Measurements from ENCODE around the gene LRRC2.

Gene LRRC2

GRCh38 chr3:46469680-46470357 lies 96.3 kb downstream of the LRRC2 start:
- Histone ChIP-seq H3K9ac (ENCODE audit: low read length) (no peak overlapping the region), H2AFZ (ENCODE audit: low read depth, low read length) (no peak overlapping the region), H3K4me3 (ENCODE audit: low read length) (no peak overlapping the region), H3K4me2 (ENCODE audit: low read length) (no peak overlapping the region), H3K9me3 (ENCODE audit: insufficient read depth, low read length) (no peaks in the 10 kb centered on the region), H3K79me2 (ENCODE audit: low read length) (no peaks in the 10 kb centered on the region), H3K27ac (ENCODE audit: low read length) (no peak overlapping the region), H3K27me3 (ENCODE audit: low read depth, low read length) (peaks cover 43% of the 10 kb centered on the region), H3K4me1 (ENCODE audit: low read length) (no peaks in the 10 kb centered on the region), H4K20me1 (ENCODE audit: insufficient read depth, low read length) (no peaks in the 10 kb centered on the region), H3K36me3 (replicated peaks; ENCODE audit: low read depth, low read length) (no peaks in the 10 kb centered on the region)
- TF ChIP-seq CTCF (IDR thresholded peaks at IDR 0.05; ENCODE audit: low read depth, low read length) (no peak), EZH2phosphoT487 (IDR thresholded peaks at IDR 0.05; ENCODE audit: low read depth) (no peak)

GRCh38 chr3:46468753-46469600 lies 97.1 kb downstream of the LRRC2 start:
- no peaks in the 10 kb centered on the region for H3K4me1 ChIP-seq (ENCODE audit: low read length)
- H3K4me2 ChIP-seq (ENCODE audit: low read length) = no peak overlapping the region
- H4K20me1 ChIP-seq (ENCODE audit: insufficient read depth, low read length) = no peaks in the 10 kb centered on the region
- TF ChIP-seq EZH2phosphoT487 (IDR thresholded peaks at IDR 0.05; ENCODE audit: low read depth) = no peak
- no peak for TF ChIP-seq CTCF (IDR thresholded peaks at IDR 0.05; ENCODE audit: low read depth, low read length)
- H3K4me3 ChIP-seq (ENCODE audit: low read length) = no peak overlapping the region
- no peaks in the 10 kb centered on the region for H3K36me3 ChIP-seq (replicated peaks; ENCODE audit: low read depth, low read length)
- no peaks in the 10 kb centered on the region for H3K79me2 ChIP-seq (ENCODE audit: low read length)
- H3K9me3 ChIP-seq (ENCODE audit: insufficient read depth, low read length) = no peaks in the 10 kb centered on the region
- H3K27ac ChIP-seq (ENCODE audit: low read length) = no peak overlapping the region
- H2AFZ ChIP-seq (ENCODE audit: low read depth, low read length) = no peak overlapping the region
- no peak overlapping the region for H3K9ac ChIP-seq (ENCODE audit: low read length)
- peaks cover 35% of the 10 kb centered on the region for H3K27me3 ChIP-seq (ENCODE audit: low read depth, low read length)

GRCh38 chr3:46467562-46467961 lies 98.5 kb downstream of the LRRC2 start:
- H3K4me2 ChIP-seq (ENCODE audit: low read length) = no peak overlapping the region
- no peak for TF ChIP-seq CTCF (IDR thresholded peaks at IDR 0.05; ENCODE audit: low read depth, low read length)
- no peak for TF ChIP-seq EZH2phosphoT487 (IDR thresholded peaks at IDR 0.05; ENCODE audit: low read depth)
- H3K36me3 ChIP-seq (replicated peaks; ENCODE audit: low read depth, low read length) = no peaks in the 10 kb centered on the region
- peaks cover 28% of the 10 kb centered on the region for H3K27me3 ChIP-seq (ENCODE audit: low read depth, low read length)
- no peaks in the 10 kb centered on the region for H3K4me1 ChIP-seq (ENCODE audit: low read length)
- H3K4me3 ChIP-seq (ENCODE audit: low read length) = no peak overlapping the region
- no peaks in the 10 kb centered on the region for H3K79me2 ChIP-seq (ENCODE audit: low read length)
- H3K9me3 ChIP-seq (ENCODE audit: insufficient read depth, low read length) = no peaks in the 10 kb centered on the region
- no peak overlapping the region for H3K9ac ChIP-seq (ENCODE audit: low read length)
- no peak overlapping the region for H3K27ac ChIP-seq (ENCODE audit: low read length)
- H2AFZ ChIP-seq (ENCODE audit: low read depth, low read length) = no peak overlapping the region
- no peaks in the 10 kb centered on the region for H4K20me1 ChIP-seq (ENCODE audit: insufficient read depth, low read length)

- H3K27me3 ChIP-seq (ENCODE audit: low read depth, low read length) = peaks cover 30% of the 10 kb centered on the region
- H4K20me1 ChIP-seq (ENCODE audit: insufficient read depth, low read length) = no peaks in the 10 kb centered on the region
- no peak overlapping the region for H3K9ac ChIP-seq (ENCODE audit: low read length)
- peaks cover 2% of the 10 kb centered on the region; the same call in 1 of the 2 replicates for H3K4me1 ChIP-seq (ENCODE audit: low read length)
- H3K27ac ChIP-seq (ENCODE audit: low read length) = no peak overlapping the region
- H3K4me2 ChIP-seq (ENCODE audit: low read length) = no peak overlapping the region
- H3K9me3 ChIP-seq (ENCODE audit: insufficient read depth, low read length) = no peaks in the 10 kb centered on the region
- no peak overlapping the region for H2AFZ ChIP-seq (ENCODE audit: low read depth, low read length)
- no peak for TF ChIP-seq EZH2phosphoT487 (IDR thresholded peaks at IDR 0.05; ENCODE audit: low read depth)
- no peak for TF ChIP-seq CTCF (IDR thresholded peaks at IDR 0.05; ENCODE audit: low read depth, low read length)
- H3K79me2 ChIP-seq (ENCODE audit: low read length) = no peaks in the 10 kb centered on the region
- H3K4me3 ChIP-seq (ENCODE audit: low read length) = no peak overlapping the region
- H3K36me3 ChIP-seq (replicated peaks; ENCODE audit: low read depth, low read length) = no peaks in the 10 kb centered on the region
Observed at GRCh38 chr3:46466871-46467403, 99.2 kb downstream of the LRRC2 start.

All from OCI-LY3 (cell line).